Posterior vena cava (tissue), 2 donors: ENCODE measurements around the gene KSR1. TPM values are rescaled to one million over a fixed set of nuclear protein-coding genes. Genes with fewer than 3 reads are reported as not detected.
"Not testable (repeated sequence)": the region's sequence is repeated elsewhere in the genome, so short reads cannot be mapped to it uniquely, and the experiment has no call there.

Source experiments
- DNase-seq: peaks from one replicate; pipeline ENCODE4 v3.0.0-alpha.2; 2020; ENCODE audit warnings: low spot score
- intact Hi-C, 2 donors: fragments of 100-400 bp; cut with DNase I; formaldehyde crosslinking; loops; one replicate each; pipeline versions ENCODE4 v1.14.1 to v1.14.2; 2022 to 2023
- total RNA-seq, 2 donors: library from RNA; stranded (reverse); fragmentation: NEBNext Ultra II Directional; extraction: Animal tissue kit (Norgen Biotek cat#: 25700); gene quantifications; one replicate each; pipeline ENCODE4 v1.2.1, GENCODE V29; 2021
- donor health status: DM: yes; HTN: yes; CAD: no.
- donor health status: DM: yes; HTN: yes; CAD: no.

The KSR1 gene
- total RNA-seq, 2 donors from 2014 or later = 30.3 to 35.5 TPM

DNA sequence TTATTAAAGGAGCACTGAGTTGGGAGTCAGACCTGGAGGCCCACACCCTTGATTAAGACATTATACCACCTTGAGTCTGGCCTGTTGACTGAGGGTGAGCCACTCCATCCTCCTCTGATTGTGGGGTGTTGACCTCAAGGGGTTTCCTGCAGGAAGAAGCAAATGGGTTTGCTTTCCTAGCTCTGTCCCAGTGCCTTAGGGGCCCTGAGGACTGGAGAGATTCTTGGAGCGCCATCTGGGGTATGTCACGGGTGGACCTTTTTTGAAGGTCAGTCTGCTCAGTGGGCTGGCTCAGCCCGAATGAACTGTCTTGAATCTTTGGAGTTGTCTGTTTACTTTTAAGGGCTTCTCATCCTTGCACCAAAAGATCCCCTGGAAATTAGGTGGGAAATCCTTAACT lies 7.8 kb downstream of the KSR1 start:
- intact Hi-C loops = loop anchor here in 1 of 2 donors (5.0 kb wide), 1 partner anchor 138 kb away; no protein-coding TSS in a partner anchor
- DNase-seq = not testable (repeated sequence)

DNA sequence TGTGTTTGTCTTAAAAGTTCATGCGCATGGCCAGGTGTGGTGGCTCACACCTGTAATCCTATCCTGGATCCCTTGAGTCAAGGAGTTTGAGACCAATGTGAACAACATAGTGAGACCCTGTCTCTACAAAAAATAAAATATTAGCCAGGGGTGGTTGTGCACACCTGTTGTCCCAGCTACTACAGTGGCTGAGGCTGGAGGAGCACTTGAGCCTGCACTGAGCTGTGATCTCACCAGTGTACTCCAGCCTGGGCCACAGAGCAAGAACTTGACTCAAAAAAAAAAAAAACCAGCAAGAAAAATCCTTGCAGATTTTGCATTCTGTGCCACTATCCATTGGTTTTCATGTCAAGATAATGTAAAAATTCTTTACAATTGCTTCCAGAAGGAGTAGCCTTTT lies 8.2 kb downstream of the KSR1 start:
- DNase-seq = no peak
- intact Hi-C loops = loop anchor here in 1 of 2 donors (5.0 kb wide), 1 partner anchor 138 kb away; no protein-coding TSS in a partner anchor

DNA sequence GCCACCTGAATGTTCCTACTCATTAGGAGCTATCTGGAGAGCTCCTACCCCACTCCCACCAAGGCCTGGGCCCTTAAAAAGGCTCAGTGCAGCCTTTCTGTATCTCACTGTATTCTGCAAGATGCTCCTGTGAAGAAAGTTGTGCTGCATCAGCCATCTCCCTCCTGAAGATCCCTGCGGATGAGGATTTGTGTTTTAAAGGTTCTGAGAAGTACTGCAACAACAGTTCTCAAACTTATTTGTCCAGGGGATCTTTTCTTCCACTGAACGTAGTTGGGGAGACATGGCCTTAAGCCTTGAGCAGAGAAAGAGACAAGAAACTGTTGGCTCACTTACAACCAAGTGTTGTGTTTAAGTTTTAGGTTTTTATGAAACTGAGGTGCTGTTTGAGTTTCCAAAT lies 9.6 kb downstream of the KSR1 start:
- peak; percentile 2 for DNase-seq
- intact Hi-C loops = not testable (repeated sequence)

DNA sequence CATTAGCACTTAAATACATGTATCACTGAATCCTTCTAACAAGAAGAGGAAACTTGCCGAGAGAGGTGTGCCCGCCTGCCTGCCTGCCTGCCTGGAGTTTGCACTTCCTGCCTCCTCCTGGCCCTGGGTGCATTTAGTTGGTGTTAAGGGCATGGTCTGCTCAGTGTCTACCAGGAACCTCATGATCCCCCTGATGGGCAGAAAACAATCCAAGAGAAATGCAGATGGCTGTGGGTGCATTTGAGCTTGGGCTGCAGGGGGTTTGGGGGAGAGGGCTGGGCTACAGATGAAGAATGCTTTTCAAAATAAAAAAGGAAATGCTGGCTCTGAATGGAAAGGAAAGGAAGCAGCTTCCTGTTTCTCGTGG lies 10.1 kb downstream of the KSR1 start:
- DNase-seq = peak; percentile 58
- intact Hi-C loops = no loop called here

DNA sequence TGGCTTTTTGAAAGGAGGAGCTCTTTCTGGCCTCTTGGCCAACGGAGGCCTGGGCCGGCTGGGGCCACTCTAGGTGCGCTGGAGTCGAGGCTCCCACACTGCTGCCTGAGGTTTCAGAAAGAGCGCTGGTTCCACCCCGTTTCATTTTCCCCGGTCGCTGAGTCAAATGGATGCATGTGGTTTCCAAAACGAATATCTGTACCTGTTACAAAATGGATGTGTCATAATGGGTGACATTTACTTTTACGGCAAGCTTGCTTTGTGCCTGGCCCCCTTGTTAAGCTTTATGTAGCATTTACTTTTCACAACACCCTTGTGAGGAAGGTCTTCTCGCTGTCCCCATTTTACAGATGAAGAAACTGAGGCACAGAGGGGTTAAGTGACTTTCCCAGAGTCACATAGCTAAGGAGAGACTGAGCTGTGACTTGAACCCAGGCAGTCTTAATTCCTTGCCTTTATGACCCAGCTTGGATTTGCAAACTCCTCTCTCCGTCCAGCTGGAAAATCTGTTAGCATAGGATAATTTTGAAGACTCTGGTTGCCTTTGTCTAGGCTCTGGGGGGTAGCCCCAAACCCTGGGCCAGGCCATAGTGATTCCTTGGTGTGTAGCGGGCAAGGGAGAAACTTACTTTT lies 10.6 kb downstream of the KSR1 start:
- intact Hi-C loops = no loop called here
- DNase-seq = peak; percentile 72

DNA sequence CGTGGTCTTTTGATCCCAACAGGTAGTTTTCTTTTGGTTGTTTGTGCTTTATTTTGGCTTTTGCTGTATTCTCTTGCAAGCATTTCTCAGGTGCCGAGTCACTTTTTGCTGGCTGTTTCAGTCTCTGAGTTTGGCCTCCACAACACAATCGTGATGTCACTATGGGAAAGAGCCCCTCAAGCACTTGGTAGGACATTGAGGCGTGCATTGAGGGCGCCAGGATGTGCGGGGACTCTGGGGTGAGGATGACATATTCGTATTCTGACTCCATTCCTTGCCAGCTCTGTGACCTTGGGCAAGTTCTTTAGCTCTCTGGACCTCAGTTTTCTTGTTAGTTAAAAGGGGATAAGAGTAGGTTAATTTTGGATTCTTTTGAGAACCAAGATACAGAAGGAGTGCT lies 13.0 kb downstream of the KSR1 start:
- intact Hi-C loops = no loop called here
- peak; percentile 32 for DNase-seq

DNA sequence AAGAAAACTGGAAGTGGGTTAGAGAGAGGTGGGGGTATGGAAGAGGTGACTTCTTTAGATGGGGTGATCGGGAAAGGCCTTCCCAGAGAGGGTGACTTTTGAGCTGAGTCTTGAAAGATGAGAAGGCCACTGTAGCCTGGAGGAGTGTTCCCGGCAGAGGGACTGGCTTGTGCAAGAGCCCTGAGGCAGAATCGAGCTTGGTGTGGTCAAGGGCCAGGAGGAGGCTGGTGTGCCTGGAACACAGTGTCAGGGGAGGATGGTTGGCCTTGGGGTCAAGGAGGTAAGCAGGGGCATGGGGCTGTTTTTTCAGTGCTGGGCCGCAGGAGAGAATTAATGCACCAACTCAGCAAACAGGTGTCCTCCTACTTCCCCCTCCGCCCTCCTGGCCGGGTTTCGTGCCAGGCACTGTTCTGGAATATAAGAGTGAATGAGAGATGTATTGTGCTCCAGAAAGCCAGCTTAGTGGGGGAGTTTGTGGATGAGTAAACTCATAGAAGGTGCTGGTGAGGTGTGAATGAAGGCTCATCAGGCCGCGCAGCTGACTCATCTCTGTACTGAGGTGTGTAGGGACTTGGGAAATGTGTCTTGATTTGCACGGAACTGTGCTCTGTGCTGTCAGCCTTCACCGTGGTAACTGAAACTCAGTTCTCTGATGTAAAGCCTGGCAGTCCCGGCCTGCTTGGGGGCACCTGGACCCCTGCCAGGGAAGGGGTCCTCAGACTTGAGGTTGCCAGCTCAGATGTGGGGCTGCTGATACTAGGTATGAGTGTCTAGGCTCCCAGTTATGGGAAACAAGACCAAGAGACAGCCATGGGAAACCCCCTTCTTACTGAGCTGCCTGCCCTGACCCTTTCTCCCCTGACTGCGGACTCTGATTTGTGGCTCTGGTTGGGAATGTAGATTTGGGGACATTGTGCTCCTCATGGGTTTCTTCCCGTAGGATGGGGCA lies 15.3 kb downstream of the KSR1 start:
- intact Hi-C loops = no loop called here
- peak; percentile 58 for DNase-seq

DNA sequence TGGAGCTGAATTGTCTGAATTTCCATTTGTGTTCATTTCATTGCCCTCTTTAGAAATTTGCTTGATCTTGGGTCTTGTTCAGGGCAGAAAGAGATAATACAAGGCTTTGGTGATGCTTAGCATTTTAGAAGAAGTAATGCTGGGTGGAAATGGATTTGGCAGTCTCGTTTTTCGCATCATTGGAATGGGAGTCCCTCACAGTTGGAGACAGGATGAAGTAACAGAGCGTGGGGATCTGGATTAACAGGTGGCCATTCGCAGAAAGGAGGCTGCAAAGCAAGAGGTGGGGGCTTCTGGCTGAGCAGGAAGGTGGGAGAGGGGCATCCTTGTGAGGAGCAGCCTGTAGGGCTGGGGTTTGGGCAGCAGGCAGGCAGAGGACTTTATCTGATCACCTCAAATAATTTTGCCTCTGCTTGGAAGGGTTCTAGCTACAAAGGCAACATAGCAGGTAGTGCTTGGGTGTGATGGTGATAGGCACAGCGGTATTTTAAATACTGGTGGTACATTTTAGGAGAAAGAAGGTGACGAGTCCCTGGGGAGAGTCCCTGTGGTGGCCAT lies 17.0 kb downstream of the KSR1 start:
- DNase-seq = no peak
- intact Hi-C loops = no loop called here

DNA sequence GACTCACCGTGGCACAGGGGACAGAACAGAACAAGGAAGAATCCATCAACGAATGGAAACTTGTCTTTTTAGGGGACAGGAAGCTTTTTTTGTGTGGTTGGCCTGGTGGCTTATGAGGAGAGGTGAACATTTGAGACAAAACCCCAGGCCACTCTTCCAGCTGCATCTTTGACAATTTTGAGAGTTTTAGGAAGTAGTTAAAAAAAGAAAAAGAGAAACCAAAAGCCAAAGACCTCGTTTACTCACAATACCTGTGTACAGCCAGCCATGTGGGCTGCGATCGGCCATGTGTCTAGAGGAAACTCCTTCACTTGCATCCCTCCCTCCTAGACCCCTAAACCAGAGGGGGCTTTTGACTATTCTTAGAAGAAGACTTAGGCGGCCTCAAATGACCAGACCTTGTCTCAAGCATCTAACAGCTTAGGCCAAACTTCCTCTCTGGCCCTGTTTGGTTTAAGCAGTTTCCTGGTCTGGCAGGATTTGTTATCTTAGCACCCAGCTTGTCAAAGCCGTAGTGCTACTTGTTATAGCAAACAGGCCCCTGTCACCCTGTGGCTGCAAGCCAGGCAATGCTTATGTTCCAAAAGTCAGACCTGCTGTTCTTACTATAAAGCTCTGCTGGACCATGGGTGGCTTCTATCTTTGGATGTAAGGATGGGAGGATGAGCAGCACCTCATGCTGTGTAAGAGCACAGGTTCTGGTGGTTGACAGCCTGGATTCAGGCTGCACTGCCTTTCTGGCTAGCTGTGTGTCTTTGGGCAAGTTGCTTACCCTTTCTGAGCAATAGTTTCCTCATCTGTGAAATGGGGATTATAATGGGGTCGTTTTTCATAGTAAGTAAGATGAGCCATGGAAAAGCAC lies 17.7 kb downstream of the KSR1 start:
- peak; percentile 71 for DNase-seq
- intact Hi-C loops = no loop called here

DNA sequence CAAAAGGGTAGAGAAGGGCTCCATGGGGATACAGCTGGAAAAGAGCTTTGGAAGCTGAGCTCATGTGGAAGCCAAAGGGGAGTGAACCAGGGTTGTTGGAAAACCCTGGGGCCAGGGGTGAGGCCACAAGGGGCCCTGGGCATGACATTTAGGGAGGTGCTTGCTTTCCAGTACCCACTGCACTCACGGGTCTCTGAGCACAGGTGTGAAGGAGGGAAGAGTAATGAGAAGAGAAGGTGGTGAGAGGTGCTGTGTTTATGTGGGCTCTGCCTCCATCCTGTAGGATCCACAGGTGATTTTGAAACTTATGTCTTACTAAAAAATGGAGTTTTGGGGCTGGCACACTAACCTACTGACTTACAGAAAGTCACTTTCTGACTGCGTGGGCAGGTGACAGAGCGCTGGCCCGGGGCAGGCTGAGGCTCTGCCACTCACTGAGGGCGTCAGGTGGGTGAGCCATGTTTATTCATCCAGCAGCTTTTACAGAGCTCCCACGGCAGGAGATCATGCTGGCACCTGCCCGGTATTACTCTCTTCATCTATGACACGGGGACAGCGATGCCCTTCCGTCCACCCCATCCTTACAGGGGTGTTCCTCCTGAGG lies 18.9 kb downstream of the KSR1 start:
- intact Hi-C loops = no loop called here
- DNase-seq = peak; percentile 38

DNA sequence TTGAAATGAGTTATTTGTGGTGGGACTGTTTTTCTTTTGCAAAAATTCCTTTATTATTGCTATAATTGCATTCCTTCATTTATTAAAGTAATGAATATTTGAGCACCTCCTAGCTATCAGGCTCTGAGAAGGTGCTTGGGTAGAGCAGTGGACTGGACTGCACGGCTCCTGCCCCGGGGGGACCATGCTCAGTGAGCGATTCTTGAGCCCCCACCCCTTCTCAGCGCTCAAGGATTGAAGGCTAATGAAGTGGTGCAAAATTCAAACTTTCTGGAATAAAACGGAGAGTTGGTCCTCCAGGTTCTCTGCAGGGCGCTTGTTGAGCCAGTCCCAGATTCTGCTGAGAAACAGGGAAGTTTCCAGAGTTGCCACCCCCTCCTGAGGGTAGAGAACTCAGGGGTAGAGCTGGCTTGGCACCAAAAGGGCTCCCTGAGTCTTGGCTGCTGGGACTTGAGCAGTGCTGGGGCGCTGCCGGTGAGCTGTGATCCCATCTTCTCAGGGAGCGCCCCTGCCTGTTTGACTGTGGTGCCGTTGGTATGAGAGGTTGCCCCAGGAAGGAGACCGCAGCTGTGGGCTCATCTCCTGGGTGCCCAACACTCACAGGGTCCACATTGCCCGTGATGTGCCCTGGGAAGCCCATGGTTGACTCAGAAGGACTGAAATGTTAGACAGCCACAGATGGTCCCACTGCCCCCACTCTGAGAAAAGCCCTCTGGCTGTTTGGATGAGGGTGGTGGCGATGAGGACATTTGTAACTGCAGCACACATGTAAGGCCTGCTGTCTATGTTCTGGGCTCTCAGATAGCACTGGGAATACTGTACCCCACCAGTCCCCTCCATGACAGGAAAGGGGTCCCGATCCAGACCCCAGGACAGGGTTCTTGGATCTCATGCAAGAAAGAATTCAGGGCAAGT lies 20.0 kb downstream of the KSR1 start:
- peak; percentile 71 for DNase-seq
- intact Hi-C loops = no loop called here

DNA sequence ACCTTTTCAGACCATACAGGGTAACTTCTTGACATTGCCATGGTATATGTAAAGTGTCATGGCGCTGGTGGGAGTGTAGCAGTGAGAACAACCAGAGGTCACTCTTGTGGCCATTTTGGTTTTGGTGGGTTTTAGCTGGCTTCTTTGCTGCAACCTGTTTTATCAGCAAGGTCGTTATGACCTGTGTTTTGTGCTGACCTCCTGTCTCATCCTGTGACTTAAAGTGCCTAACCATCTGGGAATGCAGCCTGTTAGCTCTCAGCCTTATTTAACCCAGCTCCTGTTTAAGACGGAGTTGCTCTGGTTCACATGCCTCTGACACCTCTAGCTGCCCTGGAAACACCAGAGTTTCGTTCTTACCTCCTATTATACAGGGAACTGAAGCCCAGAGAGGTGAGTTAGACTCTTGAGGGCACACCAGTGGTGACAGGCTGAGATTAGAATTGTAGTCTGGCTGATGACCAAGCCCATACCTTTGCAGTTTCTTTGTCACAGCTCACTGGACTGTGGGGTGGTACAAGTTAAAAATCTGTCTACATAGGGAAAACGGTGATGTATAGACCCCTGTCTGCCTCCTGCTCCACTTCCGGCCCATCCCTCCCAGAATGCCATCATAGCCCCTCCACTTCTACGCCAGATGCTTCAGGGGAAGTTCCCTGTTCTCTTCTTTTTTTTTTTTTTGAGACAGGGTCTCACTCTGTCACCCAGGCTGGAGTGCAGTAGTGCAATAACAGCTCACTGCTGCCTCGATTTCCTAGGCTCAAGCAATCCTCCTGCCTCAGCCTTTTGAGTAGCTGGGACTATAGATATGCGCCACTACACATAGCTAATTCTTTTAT lies 21.0 kb downstream of the KSR1 start:
- intact Hi-C loops = no loop called here
- DNase-seq = peak; percentile 5

DNA sequence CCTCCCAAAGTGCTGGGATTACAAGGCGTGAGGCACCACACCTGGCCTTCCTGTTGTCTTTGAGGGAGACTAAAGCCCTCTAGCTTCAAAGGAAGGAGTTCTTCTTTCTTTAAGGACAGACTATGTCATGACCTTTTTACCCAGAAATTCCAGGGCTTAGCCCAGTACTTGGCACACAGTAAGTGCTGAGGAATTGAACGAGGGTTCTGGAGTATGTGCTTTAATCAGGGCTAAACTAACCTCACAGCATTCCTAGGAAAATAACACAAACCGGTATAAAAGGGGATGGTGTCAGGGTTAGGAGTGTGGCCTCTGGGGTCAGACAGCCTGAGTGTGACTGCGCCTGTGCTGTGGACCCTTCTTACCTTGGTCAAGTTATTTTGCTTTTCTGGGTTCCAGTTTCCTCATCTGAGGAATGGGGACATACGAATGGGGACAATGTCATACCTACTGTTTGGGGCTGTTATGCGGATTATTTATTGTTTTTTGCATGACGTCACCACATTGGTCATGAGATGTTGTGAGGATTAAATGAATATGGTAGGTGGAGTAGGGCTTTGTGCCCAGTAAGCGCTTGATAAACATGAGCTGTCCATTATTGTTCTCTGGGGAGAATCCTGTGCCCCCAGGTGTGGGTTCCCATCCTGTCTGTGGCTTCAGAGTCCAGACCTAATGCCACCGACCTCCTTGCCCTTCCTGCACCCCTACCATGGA lies 21.9 kb downstream of the KSR1 start:
- no peak for DNase-seq
- intact Hi-C loops = no loop called here

DNA sequence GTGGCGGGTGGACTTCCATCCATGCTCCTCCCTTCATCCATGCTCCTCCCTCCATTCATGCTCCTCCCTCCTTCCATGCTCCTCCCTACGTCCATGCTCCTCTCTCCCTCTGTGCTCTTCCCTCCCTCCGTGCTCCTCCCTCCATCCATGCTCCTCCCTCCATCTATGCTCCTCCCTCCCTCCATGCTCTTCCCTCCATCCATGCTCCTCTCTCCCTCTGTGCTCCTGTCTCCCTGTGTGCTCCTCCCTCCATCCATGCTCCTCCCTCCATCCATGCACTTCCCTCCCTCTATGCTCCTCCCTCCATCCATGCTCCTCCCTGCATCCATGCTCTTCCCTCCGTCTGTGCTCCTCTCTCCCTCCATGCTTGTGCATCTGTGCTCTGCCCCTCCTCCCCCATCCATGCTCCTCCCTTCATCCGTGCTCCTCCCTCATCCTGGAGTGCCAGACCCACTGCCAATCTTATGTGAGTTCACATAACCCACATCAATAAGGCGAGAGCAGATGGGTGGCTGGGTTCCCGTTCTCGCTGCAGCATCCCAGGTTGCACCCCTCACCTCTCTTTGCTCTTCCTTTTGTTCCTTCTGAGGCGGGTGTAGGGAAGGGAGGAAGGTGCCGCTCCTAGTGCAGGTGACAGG lies 22.8 kb downstream of the KSR1 start:
- intact Hi-C loops = no loop called here
- DNase-seq = no peak

DNA sequence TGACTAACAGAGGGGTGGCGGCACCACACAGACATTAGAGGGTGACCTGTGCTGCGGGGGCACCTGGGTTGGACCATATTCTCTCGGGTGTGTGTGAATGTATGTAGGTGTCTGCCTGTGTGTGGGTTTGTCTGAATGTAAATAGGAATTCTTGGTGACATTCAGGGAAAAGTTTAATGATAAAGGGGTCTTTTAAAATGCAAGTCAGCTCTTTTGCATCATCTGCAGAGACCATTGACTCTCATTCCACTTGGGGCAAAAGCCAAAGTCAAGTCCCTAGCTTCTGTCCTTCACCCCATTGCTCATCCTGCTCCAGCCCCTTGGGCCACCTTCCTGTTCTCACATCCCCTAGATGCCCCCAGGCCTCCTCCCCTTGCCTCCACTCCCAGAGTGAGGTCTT lies 23.6 kb downstream of the KSR1 start:
- DNase-seq = no peak
- intact Hi-C loops = loop anchor here in 1 of 2 donors (10.0 kb wide), 1 partner anchor 265 kb away; no protein-coding TSS in a partner anchor

DNA sequence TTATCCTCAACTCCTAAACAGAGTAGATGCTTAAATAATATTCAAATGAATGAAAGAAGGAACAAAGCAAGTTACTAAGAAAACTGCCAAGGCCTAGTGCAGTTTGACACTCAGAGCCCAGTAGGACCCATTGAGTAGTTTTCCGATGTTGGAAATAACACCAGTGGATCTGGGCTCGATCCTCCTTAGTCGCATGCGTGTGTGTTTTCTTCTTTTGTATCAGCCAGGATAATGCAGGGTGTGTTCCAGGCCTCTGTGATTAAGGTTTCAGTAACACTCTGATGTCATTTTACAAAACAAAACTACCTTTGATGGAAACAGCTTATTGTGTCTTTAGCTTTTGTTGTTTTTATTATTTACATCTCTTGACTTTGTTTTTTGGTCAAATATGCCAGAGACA lies 24.5 kb downstream of the KSR1 start:
- DNase-seq = no peak
- intact Hi-C loops = loop anchor here in 1 of 2 donors (10.0 kb wide), 1 partner anchor 264 kb away; no protein-coding TSS in a partner anchor
